Stimulated activated CD8-positive, alpha-beta memory T cell treated with anti-CD3 and anti-CD28 coated beads, Interleukin-15, amount 100 ng/mL, for 48 hours (primary cell): ENCODE results near the gene PNRC1.
"Not testable (repeated sequence)": the region's sequence is repeated elsewhere in the genome, so short reads cannot be mapped to it uniquely, and the experiment has no call there.

ENCODE experiments used
- DNase-seq, 2 donors: peaks; one replicate each; pipeline ENCODE4 v3.0.0-alpha.2; 2020; ENCODE audit warnings: low read depth in 2 of 2

Gene PNRC1

GRCh38 chr6:89100114-89100513, 19.6 kb downstream of the PNRC1 start:
- no peak for DNase-seq

- DNase-seq, result no peak
These were observed 29.7 kb downstream of the PNRC1 start for GRCh38 chr6:89110284-89110683.

GRCh38 chr6:89111933-89112332, 31.4 kb downstream of the PNRC1 start:
- DNase-seq, result no peak

- DNase-seq, result no peak
These were observed 36.2 kb downstream of the PNRC1 start for GRCh38 chr6:89116702-89117101.

GRCh38 chr6:89117211-89118108, 36.9 kb downstream of the PNRC1 start, which contains the start of gene SRSF12:
Gene SRSF12, minus strand, starts transcription at chr6:89118071. Its CDS starts 184 bp downstream, at chr6:89117887.
- peak; percentile 16 to 19 for DNase-seq

GRCh38 chr6:89118931-89119330, 38.4 kb downstream of the PNRC1 start:
- DNase-seq, result no peak

- DNase-seq, result no peak
These were observed 39.8 kb downstream of the PNRC1 start for GRCh38 chr6:89120371-89120770.

GRCh38 chr6:89121934-89122333, 41.4 kb downstream of the PNRC1 start:
- no peak for DNase-seq

- no peak for DNase-seq
These were observed 42.1 kb downstream of the PNRC1 start for GRCh38 chr6:89122625-89123024.

GRCh38 chr6:89128256-89128671, 47.7 kb downstream of the PNRC1 start:
- DNase-seq, result not testable (repeated sequence)

GRCh38 chr6:89131599-89131998, 51.0 kb downstream of the PNRC1 start:
- DNase-seq, result no peak

- DNase-seq, result no peak
These were observed 51.5 kb downstream of the PNRC1 start for GRCh38 chr6:89132057-89132456.

- no peak for DNase-seq
These were observed 53.4 kb downstream of the PNRC1 start for GRCh38 chr6:89133981-89134380.

GRCh38 chr6:89134723-89135122, 54.2 kb downstream of the PNRC1 start:
- no peak for DNase-seq
